Hepatocyte (in vitro differentiated cells): Measurements from ENCODE around the gene RANBP1.

Experiments
- CTCF ChIP-seq: fragments of 200-600 bp; sonication (generic); IDR thresholded peaks from 2 replicates; pipeline ENCODE4 v1.5.1; 2016; ENCODE audit warnings: antibody characterized with exemption, mild to moderate bottlenecking; ENCODE audit not compliant: poor library complexity
- EZH2 ChIP-seq: fragments of 200-600 bp; sonication (generic); IDR thresholded peaks from 2 replicates; pipeline ENCODE4 v1.6.1; 2016; ENCODE audit warnings: antibody characterized with exemption, mild to moderate bottlenecking, borderline replicate concordance
- EZH2phosphoT487 ChIP-seq: fragments of 200-600 bp; sonication (generic); IDR thresholded peaks from one replicate; pipeline ENCODE4 v1.6.1; 2018; ENCODE audit warnings: antibody characterized with exemption, mild to moderate bottlenecking, low read depth, moderate library complexity; ENCODE audit not compliant: unreplicated experiment, severe bottlenecking

GRCh38 chr22:20142711-20143621 is 27.1 kb downstream of the RANBP1 start:
- TF ChIP-seq CTCF = no peak
- TF ChIP-seq EZH2phosphoT487 = no peak
- no peak for TF ChIP-seq EZH2
